GM19099 (cell line): ENCODE measurements around the gene WAS.

ENCODE experiments used
- POLR2A ChIP-seq: IDR thresholded peaks from 3 replicates; pipeline ENCODE4 v1.6.1; 2011; ENCODE audit warnings: low read depth; ENCODE audit not compliant: insufficient read length; ENCODE audit errors: extremely low read depth

Gene WAS

DNA sequence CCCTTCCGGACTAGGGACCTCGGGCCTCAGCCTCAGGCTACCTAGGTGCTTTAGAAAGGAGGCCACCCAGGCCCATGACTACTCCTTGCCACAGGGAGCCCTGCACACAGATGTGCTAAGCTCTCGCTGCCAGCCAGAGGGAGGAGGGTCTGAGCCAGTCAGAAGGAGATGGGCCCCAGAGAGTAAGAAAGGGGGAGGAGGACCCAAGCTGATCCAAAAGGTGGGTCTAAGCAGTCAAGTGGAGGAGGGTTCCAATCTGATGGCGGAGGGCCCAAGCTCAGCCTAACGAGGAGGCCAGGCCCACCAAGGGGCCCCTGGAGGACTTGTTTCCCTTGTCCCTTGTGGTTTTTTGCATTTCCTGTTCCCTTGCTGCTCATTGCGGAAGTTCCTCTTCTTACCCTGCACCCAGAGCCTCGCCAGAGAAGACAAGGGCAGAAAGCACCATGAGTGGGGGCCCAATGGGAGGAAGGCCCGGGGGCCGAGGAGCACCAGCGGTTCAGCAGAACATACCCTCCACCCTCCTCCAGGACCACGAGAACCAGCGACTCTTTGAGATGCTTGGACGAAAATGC lies at the start of gene WAS:
WAS (plus strand) TSS at position 389 of the 572 bp plus-strand sequence; CDS start at position 444, 55 bp downstream.
- peak; percentile 67 for TF ChIP-seq POLR2A

DNA sequence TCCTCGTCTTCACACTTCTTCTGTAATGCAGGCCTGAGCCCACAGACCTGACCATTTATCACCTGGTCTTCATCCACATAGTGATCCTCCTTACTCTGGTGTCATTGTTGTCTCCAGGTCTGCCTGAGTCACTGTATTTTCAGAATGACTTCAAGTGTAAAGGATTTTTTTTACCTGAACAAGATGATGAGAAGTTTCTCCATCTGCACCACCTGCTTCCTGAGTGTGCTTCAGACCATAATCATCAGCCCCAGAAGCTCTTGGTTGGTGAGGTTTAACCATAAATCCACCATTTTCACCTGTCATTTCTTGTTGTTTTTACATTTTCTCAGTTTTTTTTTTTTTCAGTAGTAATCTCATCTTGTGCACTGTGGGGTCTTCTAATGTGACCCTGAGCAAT lies 47.3 kb upstream of the WAS start:
- TF ChIP-seq POLR2A = no peak

DNA sequence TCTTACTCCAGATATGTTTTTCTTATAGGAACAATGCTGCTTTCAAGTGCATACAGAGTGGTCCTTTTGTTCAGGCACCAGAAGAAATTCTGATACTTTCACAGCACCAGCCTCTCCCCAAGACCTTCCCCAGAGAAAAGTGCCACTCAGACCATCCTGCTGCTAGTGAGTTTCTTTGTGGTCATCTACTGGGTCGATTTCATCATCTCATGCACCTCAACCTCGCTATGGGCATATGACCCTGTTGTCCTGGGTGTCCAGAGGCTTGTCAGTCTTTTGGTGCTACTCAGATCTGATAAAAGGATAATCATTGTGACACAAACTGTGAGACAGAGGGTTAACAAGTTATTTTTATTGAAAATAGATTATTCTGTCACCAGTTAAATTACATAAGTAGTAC lies 46.8 kb upstream of the WAS start:
- no peak for TF ChIP-seq POLR2A

DNA sequence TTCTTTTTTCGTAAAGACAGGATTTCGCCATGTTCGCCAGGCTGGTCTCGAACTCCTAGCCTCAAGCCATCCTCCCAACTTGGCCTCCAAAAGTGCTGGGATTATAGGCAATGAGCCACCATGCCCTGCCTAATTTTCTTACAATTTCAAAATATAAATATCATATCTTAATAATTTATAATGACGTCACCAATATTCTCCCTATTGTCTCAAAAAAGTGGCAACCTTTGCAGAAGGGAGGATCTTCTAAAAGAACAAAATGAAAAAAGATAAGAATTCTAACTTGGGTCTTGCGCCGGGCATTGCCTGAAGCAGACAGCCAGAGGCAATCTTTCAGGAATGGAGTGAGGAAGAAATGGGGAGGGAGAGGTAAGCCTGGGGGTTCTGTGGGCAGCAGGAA lies 37.9 kb upstream of the WAS start:
- no peak for TF ChIP-seq POLR2A

DNA sequence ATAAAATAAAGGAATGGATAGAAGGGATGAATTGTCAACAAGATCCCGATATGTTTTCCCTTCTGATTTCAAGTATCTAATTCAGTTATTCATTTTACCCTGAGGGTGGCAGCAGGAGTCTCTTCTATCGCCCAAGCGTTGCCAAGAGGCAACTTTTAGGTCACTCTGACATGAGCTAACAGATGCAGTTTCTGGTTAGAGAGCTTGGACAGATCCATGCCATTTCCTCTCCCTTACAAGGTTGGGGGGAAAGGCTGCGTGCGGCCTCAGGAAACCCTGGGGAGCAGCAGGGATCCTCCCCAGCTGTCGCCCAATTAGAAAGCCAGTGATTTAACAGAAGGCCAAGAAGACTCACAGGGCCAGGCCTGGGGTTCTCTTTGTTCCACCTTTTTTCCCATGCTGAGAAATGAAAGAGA lies 35.3 kb upstream of the WAS start:
- no peak for TF ChIP-seq POLR2A

DNA sequence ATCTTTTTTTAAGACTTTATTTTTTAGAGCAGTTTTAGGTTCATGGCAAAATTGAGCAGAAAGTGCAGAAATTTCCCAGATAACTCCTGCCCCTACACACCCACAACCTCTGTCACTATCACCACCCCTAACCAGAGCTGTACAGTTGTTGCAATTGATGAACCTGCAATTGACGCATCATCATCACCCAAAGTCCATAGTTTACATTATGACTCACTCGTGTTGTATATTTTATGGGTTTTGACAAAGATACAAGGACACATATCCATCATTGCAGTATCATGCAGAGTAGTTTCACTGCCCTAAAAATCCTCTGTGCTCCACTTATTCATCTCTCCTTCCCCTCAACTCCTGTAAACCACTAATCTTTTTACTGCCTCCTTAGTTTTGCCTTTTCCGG lies 34.5 kb upstream of the WAS start:
- TF ChIP-seq POLR2A = no peak

DNA sequence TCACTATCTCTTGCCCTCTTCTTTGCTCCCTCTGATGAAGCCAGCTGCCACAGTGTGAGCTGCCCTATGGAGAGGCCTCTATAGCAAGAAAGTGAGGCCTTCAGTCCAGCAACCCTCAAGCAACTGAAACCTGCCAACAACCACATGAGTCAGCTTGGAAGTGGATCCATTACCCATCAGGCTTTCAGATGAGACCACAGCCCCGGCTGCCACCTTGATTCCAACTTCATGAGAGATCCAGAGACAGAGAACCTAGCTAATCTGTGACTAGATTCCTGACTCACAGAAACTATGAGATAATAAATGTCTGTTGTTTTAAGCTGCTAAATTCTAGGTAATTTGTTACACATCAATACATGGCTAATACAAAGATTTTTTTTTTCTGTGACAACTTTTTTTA lies 20.4 kb upstream of the WAS start:
- TF ChIP-seq POLR2A = no peak

DNA sequence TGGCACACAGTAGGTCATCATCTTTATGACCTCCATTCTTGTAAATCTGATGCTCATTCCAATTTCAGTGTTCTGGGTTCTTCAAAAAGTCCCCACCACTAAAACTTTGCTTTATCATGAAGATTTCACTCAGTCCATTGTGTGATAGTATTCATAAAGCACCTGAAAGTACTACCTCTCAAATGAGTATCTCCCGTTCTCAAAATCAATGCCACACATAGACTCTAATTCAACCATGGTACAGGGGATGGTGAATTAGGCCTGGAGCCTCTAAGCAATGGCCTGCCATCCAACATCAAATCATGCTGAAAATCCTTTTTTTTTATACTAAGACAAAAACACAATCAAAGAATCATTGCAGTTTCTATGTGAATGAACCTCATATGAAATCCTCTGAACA lies 19.4 kb upstream of the WAS start:
- no peak for TF ChIP-seq POLR2A

DNA sequence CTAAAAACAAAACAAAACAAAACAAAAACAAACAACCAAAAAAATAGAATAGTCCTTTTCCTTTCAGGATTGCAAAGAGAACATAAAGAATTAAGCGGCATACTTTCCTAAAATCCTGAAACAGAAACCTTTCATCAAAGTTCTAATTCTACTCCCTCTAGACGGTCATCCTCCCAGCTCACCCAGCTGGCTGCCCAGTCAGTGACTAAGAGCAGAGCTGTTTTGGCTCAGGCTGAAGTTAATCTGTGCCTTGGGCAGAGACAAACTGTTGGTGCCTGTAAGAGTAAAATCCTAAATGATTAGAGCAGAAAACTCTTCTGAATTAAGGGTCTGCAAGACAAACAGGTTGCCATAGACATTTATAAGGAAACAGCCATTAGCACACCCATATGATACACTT lies 17.6 kb upstream of the WAS start:
- TF ChIP-seq POLR2A = no peak

DNA sequence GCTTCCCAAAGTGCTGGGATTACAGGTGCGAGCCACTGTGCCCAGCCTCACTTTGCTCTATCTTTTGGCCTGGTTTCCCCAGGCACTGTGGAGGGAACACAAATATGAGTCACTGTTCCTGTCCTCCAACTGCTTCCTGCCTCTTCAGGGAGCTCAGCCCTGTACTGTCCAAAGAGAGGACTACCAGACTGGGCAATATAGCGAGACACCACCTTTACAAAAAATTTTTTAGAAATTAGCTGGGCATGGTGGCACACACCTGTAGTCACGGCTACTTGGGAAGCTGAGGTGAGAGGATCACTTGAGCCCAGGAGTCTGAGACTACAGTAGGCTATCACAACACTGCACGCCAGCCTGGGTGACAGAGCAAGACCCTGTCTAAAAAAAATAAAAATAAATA lies 16.9 kb upstream of the WAS start:
- TF ChIP-seq POLR2A = no peak

DNA sequence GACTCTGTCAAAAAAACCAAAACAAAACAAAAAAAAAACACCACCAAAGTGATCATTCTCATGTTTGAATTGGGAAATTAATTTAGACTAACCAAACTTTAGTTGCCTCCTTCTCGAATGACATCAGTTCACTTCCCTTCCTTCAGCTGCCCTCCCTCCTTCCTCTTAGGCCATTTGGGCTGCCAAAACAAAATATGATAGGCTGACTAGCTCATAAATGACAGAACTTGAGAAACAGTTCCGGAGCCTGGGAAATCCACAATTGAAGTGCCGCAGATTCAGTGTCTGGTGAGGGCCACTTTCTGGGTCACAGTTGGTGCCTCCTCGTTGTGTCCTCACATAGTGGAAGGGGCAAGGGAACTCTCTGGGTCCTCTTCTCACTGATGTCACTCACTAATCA lies 16.1 kb upstream of the WAS start:
- TF ChIP-seq POLR2A = no peak

DNA sequence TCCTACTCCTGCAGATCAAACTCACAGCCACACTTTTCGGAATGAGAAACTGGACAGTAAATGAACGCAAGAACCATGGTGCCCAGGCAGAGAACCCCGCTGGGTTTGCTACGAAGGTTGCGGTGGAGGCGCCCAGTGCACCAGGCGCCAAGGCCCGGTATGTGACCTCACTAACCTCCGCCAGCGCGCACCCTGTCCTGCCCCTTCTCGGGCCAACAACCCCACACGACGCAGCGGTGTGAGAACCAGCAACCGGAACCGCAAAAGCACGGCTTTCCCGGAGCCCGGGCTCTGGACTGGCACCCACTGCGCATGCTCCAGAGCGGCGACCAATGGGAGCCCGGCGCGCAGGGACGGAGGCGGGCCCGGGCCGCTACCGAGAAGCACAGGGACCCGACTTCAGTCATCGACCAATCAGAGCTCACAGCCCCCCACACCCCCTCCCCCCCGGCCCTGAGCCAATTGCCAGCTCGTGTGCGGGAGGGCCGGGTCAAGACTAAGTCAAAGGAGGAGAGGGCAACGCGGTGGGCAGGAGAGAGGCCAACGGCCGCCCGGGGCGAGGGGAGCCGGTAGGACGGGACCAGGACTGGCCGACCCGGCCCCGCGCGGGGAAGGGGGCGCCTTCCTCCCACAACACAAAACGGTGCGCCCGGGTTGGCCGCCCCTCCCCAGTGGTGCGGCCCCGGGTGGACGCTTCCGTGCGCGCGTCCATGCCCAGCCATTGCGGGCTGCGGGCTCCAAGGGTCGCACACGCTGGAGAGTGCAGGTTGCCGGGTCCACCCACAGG lies 7.3 kb upstream of the WAS start:
- peak; percentile 74 for TF ChIP-seq POLR2A

DNA sequence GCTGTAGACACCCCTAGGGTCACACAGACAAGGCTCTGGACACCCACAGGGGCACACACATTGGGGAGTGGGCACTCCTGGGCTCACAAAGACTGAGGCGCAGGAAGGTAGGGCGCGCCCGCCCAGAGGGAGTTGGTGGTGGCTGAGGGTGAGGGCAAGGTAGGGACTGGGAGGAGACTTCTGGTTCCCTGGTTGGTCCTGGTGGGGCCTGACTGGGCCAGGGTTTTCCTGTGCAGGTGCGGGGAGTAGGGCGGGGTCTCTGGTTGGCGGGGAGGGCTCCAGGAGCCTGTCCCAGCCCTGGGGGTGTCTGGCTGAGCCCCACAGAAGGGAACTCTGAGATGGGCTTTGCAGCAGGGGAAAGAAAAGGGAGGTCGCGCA lies 6.7 kb upstream of the WAS start:
- no peak for TF ChIP-seq POLR2A

DNA sequence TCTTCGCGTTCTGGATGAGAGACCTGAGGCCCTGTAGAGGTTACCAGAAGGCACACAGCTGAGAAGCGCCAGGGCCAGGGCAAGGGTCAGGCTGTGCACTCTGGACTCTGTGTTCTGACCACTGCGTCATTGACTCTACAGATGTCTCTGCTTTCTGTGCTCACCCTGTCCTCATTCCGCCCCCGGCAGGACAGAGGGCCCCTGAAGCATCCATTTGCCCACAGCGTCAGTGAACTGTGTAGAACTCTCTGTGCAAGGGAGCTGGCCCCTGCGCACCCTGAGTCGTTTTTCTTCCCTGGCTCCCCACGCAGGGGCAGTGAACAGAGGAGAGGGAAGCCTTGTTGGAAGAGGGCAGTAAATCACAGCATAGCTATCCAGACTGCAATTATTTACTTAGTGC lies 6.1 kb upstream of the WAS start:
- TF ChIP-seq POLR2A = no peak

DNA sequence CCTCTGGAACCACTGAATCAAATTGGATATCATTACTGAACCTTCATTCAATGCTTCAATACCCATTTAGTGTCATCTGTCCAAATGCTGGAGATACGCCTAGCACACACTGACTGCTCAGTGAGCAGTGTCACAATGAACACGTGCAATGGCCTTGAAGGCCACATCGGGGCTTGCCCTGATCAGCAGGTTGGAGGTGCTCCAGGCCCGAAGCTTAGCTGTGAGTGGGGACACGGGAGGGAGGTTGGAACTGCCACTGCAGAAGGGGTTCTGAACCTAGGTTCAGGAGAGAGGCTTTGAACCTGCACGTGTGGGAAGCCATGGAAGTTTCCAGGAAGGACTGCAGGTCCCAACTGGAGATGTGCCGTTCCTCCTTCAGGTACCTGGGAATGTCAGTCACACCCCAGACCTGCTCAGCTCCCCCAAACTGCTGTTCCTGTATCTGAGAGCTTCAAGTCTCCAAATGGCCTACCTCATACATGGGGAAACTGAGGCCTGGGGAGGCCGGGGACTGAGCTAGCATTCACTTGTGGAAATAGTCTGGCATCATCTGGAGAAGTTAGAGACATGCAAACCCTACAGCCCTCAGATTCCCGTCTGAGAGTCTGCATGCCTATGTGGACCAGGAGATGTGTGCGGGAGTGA lies 1.9 kb upstream of the WAS start:
- TF ChIP-seq POLR2A = no peak

DNA sequence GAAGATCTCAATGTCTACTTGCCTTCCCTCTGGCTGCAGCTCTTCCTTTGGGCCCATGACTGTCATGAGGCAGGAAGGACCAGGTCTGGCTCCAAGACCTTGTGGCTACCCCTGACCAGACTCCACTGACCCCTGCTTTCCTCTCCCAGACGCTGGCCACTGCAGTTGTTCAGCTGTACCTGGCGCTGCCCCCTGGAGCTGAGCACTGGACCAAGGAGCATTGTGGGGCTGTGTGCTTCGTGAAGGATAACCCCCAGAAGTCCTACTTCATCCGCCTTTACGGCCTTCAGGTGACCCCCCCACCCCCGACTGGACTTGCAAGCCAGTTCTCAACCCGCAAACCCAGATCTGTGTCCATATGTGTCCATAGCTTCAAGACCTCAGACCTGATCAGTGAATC lies 535 bp downstream of the WAS start:
- no peak for TF ChIP-seq POLR2A
